ENCODE data around the gene GNA15.

GNA15 gene

GRCh38 chr19:3107658-3108057 lies 28.2 kb upstream of the GNA15 start:
- DNase-seq = no peak

GRCh38 chr19:3108775-3109174 lies 27.1 kb upstream of the GNA15 start:
- peak; percentile 55 for DNase-seq

- DNase-seq = no peak
Observed at GRCh38 chr19:3109491-3109890, 26.3 kb upstream of the GNA15 start.

GRCh38 chr19:3110126-3110825 lies 25.6 kb upstream of the GNA15 start:
- DNase-seq = no peak

- DNase-seq = no peak
Observed at GRCh38 chr19:3111586-3112247, 24.1 kb upstream of the GNA15 start.

- DNase-seq = no peak
Observed at GRCh38 chr19:3112375-3113099, 23.3 kb upstream of the GNA15 start.

GRCh38 chr19:3113100-3114017 lies 22.5 kb upstream of the GNA15 start:
- DNase-seq = no peak

- DNase-seq = no peak
Observed at GRCh38 chr19:3114018-3114726, 21.7 kb upstream of the GNA15 start.

GRCh38 chr19:3114811-3115210 lies 21.0 kb upstream of the GNA15 start:
- DNase-seq = no peak

GRCh38 chr19:3115411-3115810 lies 20.4 kb upstream of the GNA15 start:
- no peak for DNase-seq

- no peak for DNase-seq
Observed at GRCh38 chr19:3115916-3116602, 19.8 kb upstream of the GNA15 start.

GRCh38 chr19:3116621-3117020 lies 19.2 kb upstream of the GNA15 start:
- DNase-seq = no peak

- no peak for DNase-seq
Observed at GRCh38 chr19:3117716-3118115, 18.1 kb upstream of the GNA15 start.

- DNase-seq = no peak
Observed at GRCh38 chr19:3118232-3119070, 17.4 kb upstream of the GNA15 start.

GRCh38 chr19:3119071-3119595 lies 16.7 kb upstream of the GNA15 start:
- no peak for DNase-seq

GRCh38 chr19:3119693-3120380 lies 16.0 kb upstream of the GNA15 start:
- DNase-seq = no peak

- no peak for DNase-seq
Observed at GRCh38 chr19:3120611-3121276, 15.1 kb upstream of the GNA15 start.

- DNase-seq = no peak
Observed at GRCh38 chr19:3121396-3121795, 14.4 kb upstream of the GNA15 start.

- no peak for DNase-seq
Observed at GRCh38 chr19:3121821-3122511, 13.9 kb upstream of the GNA15 start.

Measured in NK-92 treated with Interleukin-12 subunit alpha and Interleukin-12 subunit beta, amount 100 ng/mL, for 24 hours (cell line).